ENCODE measurements around the gene ITGBL1.

ITGBL1 gene

GRCh38 chr13:101452519-101453485 is at the start of gene ITGBL1:
Gene ITGBL1 (plus strand): TSS chr13:101452675. CDS start chr13:101452834, 159 bp downstream.
- no peak for DNase-seq

- no peak for DNase-seq
Observed at GRCh38 chr13:101406791-101407190, 45.7 kb upstream of the ITGBL1 start.

- DNase-seq: no peak
Observed at GRCh38 chr13:101408154-101408553, 44.3 kb upstream of the ITGBL1 start.

- DNase-seq: no peak
Observed at GRCh38 chr13:101408992-101409656, 43.4 kb upstream of the ITGBL1 start.

- DNase-seq: no peak
Observed at GRCh38 chr13:101412076-101412475, 40.4 kb upstream of the ITGBL1 start.

- no peak for DNase-seq
Observed at GRCh38 chr13:101415358-101416174, 36.9 kb upstream of the ITGBL1 start.

- DNase-seq: no peak
Observed at GRCh38 chr13:101416181-101417042, 36.1 kb upstream of the ITGBL1 start, which contains the start of gene NALCN. Gene NALCN (minus strand): TSS chr13:101416508. CDS start chr13:101399126, 17,382 bp downstream.

- no peak for DNase-seq
Observed at GRCh38 chr13:101417043-101417406, 35.5 kb upstream of the ITGBL1 start.

- DNase-seq: no peak
Observed at GRCh38 chr13:101417501-101417900, 35.0 kb upstream of the ITGBL1 start.

- DNase-seq: no peak
Observed at GRCh38 chr13:101423872-101424271, 28.6 kb upstream of the ITGBL1 start.

GRCh38 chr13:101424381-101425155 is 27.9 kb upstream of the ITGBL1 start:
- DNase-seq: no peak

- DNase-seq: no peak
Observed at GRCh38 chr13:101425156-101425471, 27.4 kb upstream of the ITGBL1 start.

GRCh38 chr13:101425623-101426022 is 26.9 kb upstream of the ITGBL1 start:
- no peak for DNase-seq

- no peak for DNase-seq
Observed at GRCh38 chr13:101429733-101430132, 22.7 kb upstream of the ITGBL1 start.

GRCh38 chr13:101433895-101434294 is 18.6 kb upstream of the ITGBL1 start:
- DNase-seq: no peak

GRCh38 chr13:101434486-101434885 is 18.0 kb upstream of the ITGBL1 start:
- DNase-seq: no peak

- DNase-seq: no peak
Observed at GRCh38 chr13:101447852-101448251, 4.6 kb upstream of the ITGBL1 start.

GRCh38 chr13:101449790-101450748 is 2.4 kb upstream of the ITGBL1 start:
- DNase-seq: no peak

- DNase-seq: no peak
Observed at GRCh38 chr13:101450749-101451130, 1.7 kb upstream of the ITGBL1 start.

GRCh38 chr13:101451641-101452040 is 834 bp upstream of the ITGBL1 start:
- DNase-seq: no peak
